GM18502 (cell line): Measurements from ENCODE around the gene CD86.
"Not testable (repeated sequence)": the region's sequence is repeated elsewhere in the genome, so short reads cannot be mapped to it uniquely, and the experiment has no call there.

Source experiments
- ATAC-seq: cut with Tn5 transposase; IDR thresholded peaks from one replicate; pipeline ENCODE4 v1.9.1; 2021; ENCODE audit warnings: mild to moderate bottlenecking; ENCODE audit not compliant: unreplicated experiment, poor library complexity

The CD86 gene

DNA sequence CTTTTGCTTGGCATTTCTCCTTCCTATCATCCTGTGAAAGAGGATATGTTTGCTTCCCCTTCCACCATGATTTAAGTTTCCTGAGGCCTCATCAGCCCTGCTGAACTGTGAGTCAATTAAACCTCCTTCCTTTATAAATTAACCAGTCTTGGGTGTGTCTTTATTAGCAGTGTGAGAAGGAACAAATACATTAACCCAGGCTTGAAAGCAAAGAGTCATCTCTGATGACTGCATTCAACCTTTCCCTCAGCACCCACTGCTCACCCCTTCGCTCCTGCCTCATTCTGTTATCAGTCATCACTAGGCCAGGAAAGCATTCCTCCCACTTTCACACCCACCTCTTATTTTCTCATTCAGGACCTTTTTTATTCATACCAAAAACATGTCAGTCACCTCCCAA, 68.7 kb downstream of the CD86 start:
- no peak for ATAC-seq

DNA sequence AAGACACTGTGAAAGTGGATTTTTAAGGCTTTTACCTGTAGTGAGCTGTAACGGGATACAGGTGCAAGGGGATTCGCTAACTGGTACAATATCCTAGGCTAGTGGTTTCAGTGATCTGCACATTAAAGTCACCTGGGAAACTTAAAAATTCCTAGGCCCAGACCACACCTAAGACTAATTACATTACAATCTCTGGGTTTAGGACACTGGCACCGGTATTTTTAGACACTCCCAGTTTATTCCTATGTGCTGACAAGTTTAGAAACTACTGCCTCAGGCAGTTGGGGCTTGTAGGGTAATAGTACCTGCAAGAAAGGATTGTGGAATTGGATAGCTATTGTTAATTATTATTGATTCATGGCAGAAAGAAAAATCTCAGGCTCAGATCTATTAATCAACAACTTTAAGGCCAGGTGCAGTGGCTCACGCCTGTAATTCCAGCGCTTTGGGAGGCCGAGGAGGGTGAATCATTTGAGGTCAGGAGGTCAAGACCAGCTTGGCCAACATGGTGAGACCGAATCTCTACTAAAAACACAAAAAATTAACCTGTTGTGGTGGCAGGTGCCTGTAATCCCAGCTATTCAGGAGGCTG, 77.9 kb downstream of the CD86 start:
- no peak for ATAC-seq

DNA sequence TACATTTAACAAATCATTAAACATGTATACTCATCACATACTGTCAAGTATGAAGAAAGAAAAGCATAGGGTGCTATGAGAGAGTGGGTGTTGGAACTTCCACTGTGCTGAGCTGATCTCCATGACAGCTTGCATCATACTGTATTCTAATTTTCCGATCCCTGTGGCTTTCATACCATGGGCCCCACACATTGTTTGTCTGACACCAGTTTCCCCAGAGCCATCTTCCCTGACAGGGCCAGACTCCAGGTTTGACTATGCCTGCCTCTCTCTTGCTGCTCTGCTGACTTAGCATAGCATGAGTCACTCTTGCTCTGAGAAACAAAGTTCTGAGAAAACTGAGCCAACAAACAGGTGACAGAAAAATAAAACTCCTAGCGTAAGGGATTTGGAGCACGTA, 91.3 kb downstream of the CD86 start:
- peak; percentile 91 for ATAC-seq

- ATAC-seq = no peak
These were observed 93.9 kb downstream of the CD86 start for GRCh38 chr3:122148941-122149627.

DNA sequence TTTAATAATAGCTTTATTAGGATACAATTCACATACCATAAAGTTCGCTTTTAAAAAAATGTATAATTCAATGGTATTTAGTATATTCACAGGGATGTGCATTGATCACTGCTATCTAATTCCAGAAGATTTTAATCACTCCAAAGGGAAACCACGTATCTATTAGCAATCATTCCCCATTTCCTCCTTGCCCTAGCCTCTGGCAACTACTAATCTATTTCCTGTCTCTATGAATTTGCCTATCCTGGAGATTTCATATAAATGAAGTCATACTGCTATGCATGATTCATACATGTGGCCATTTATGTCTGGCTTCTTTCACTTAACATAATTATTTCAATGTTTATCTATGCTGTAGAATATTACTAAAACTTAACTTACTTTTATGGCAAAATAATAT, 96.3 kb downstream of the CD86 start:
- no peak for ATAC-seq

DNA sequence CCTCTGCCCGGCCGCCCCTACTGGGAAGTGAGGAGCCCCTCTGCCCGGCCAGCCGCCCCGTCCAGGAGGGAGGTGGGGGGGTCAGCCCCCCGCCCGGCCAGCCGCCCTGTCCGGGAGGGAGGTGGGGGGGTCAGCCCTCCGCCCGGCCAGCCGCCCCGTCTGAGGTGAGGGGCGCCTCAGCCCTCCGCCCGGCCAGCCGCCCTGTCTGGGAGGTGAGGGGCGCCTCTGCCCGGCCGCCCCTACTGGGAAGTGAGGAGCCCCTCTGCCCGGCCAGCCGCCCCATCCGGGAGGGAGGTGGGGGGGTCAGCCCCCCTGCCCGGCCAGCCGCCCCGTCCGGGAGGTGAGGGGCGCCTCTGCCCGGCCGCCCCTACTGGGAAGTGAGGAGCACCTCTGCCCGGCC, 109.8 kb downstream of the CD86 start:
- ATAC-seq = not testable (repeated sequence)

GRCh38 chr3:122167630-122168029, 112.5 kb downstream of the CD86 start:
- no peak for ATAC-seq

DNA sequence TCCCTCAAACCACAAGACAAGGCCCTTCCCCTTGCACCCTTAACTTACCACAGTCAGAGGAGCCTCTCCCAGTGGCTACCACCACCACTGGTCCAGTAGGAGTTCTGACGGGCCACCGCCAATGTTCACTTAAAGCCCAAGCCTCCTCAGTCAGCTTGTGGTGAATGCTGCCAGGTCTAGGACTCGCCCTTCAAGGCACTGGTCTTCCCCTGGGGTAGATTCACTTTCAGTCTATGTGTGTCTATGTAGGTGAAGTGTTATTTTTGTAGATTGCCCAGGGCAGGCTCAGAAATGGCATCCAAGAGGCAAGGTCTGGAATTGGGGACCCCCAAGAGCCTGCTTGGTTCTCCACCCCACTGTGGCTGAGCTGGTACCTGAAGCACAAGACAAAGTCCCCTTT, 112.9 kb downstream of the CD86 start:
- no peak for ATAC-seq

DNA sequence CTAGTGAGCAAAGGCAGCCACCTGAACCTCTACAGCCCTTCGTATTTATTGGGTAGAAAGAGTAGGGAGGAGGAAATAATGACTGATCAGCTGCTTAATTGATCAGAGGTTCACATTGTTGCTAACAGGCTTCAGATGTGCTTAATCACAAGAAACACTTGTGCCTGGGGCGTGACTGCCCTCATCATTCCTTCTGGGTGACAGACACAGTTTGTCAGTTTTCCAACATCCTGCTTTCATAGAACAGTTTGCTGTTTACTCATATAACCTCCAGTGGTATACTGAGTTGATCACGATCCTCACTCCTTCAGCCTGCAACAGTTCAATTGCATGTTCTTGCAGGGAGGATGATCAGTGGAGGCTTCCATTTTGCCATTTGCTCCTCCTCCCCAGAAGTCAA, 114.7 kb downstream of the CD86 start:
- ATAC-seq = no peak
